ENCODE data around the gene DCAF11.
A peak's percentile ranks its signal among the peaks of the same experiment; 100 is the strongest.

The DCAF11 gene

GRCh38 chr14:24079491-24080141 is 35.0 kb upstream of the DCAF11 start:
- DNase-seq (ENCODE audit: low read depth, low spot score): no peak

GRCh38 chr14:24080142-24080530 is 34.4 kb upstream of the DCAF11 start:
- DNase-seq (ENCODE audit: low read depth, low spot score): no peak

GRCh38 chr14:24080888-24081738 is 33.5 kb upstream of the DCAF11 start:
- peak; percentile 57 for DNase-seq (ENCODE audit: low read depth, low spot score)

GRCh38 chr14:24081739-24082211 is 32.8 kb upstream of the DCAF11 start:
- no peak for DNase-seq (ENCODE audit: low read depth, low spot score)

GRCh38 chr14:24082411-24083080 is 32.0 kb upstream of the DCAF11 start:
- DNase-seq (ENCODE audit: low read depth, low spot score): no peak

GRCh38 chr14:24083462-24083861 is 31.1 kb upstream of the DCAF11 start:
- no peak for DNase-seq (ENCODE audit: low read depth, low spot score)

GRCh38 chr14:24084440-24084839 is 30.1 kb upstream of the DCAF11 start:
- peak; percentile 20 for DNase-seq (ENCODE audit: low read depth, low spot score)

GRCh38 chr14:24085215-24085614 is 29.4 kb upstream of the DCAF11 start:
- no peak for DNase-seq (ENCODE audit: low read depth, low spot score)

- DNase-seq (ENCODE audit: low read depth, low spot score): no peak
Measured at GRCh38 chr14:24086193-24086955, 28.2 kb upstream of the DCAF11 start.

- no peak for DNase-seq (ENCODE audit: low read depth, low spot score)
Measured at GRCh38 chr14:24087004-24087403, 27.6 kb upstream of the DCAF11 start.

GRCh38 chr14:24088095-24088494 is 26.5 kb upstream of the DCAF11 start:
- DNase-seq (ENCODE audit: low read depth, low spot score): no peak

GRCh38 chr14:24089890-24090289 is 24.7 kb upstream of the DCAF11 start:
- no peak for DNase-seq (ENCODE audit: low read depth, low spot score)

- DNase-seq (ENCODE audit: low read depth, low spot score): no peak
Measured at GRCh38 chr14:24092110-24092504, 22.5 kb upstream of the DCAF11 start.

- no peak for DNase-seq (ENCODE audit: low read depth, low spot score)
Measured at GRCh38 chr14:24092505-24093206, 21.9 kb upstream of the DCAF11 start.

GRCh38 chr14:24093207-24093900 is 21.2 kb upstream of the DCAF11 start:
- DNase-seq (ENCODE audit: low read depth, low spot score): no peak

- peak; percentile 87 for DNase-seq (ENCODE audit: low read depth, low spot score)
Measured at GRCh38 chr14:24093901-24094840, 20.4 kb upstream of the DCAF11 start, which contains the start of gene PCK2. PCK2 (plus strand) TSS chr14:24094311; CDS start chr14:24094406, 95 bp downstream.

- DNase-seq (ENCODE audit: low read depth, low spot score): no peak
Measured at GRCh38 chr14:24094841-24095270, 19.7 kb upstream of the DCAF11 start.

GRCh38 chr14:24095271-24096068 is 19.1 kb upstream of the DCAF11 start:
- DNase-seq (ENCODE audit: low read depth, low spot score): no peak

Data from astrocyte of the hippocampus (primary cell).